Fibroblast of lung (primary cell): ENCODE data around the gene B2M.

Experiments used
- CTCF ChIP-seq, 2 donors: IDR thresholded peaks in 1 of 2; conservative IDR thresholded peaks in 1 of 2; 1 replicate in 1 of 2; 2 replicates in 1 of 2; pipeline ENCODE4 v1.5.1; 2011 to 2012; ENCODE audit warnings: low read length in 2 of 2, control low read depth in 1 of 2, inconsistent platforms in 1 of 2, low read depth in 1 of 2, mild to moderate bottlenecking in 1 of 2
- EZH2 ChIP-seq: IDR thresholded peaks from 2 replicates; pipeline ENCODE4 v1.5.1; 2012; ENCODE audit warnings: low read length, control low read depth, mild to moderate bottlenecking; ENCODE audit errors: missing control alignments

- TF ChIP-seq CTCF (conservative IDR thresholded peaks at IDR 0.05 in 1 of 2, IDR thresholded peaks at IDR 0.05 in 1 of 2; ENCODE audit: low read depth in 1 of 2, low read length in 2 of 2) (no peak), EZH2 (no peak)
These were observed 4.2 kb upstream of the B2M start for GRCh38 chr15:44706946-44707636.
